PC-3 (cell line): Measurements from ENCODE around the gene CEBPE.

Source experiments
- CTCF ChIP-seq: fragments of 300-600 bp; sonication (generic); conservative IDR thresholded peaks from 2 replicates; pipeline ENCODE4 v1.5.1; 2017; ENCODE audit warnings: antibody characterized with exemption, low read depth, mild to moderate bottlenecking, low read length
- EZH2 ChIP-seq: fragments of 300-600 bp; sonication (generic); IDR thresholded peaks from one replicate; pipeline ENCODE4 v1.6.1; 2017; ENCODE audit warnings: antibody characterized with exemption, mild to moderate bottlenecking, low read length; ENCODE audit not compliant: unreplicated experiment

- TF ChIP-seq EZH2, result no peak
- no peak for TF ChIP-seq CTCF
These were observed 3.0 kb upstream of the CEBPE start for GRCh38 chr14:23122086-23122485.
